Panc1 (cell line): ENCODE data around the gene SLC26A11. TPM values are rescaled to one million over a fixed set of nuclear protein-coding genes. Genes with fewer than 3 reads are reported as not detected.
A peak's percentile ranks its signal among the peaks of the same experiment; 100 is the strongest.

Experiments used
- ATAC-seq: fragments of 200-7000 bp; cut with Tn5 transposase; 2 replicates; pipeline ENCODE4 v1.9.1; 2020; ENCODE audit warnings: mild to moderate bottlenecking, moderate library complexity
- BruUV-seq: library from RNA; stranded (reverse); fragments of 400-500 nt; replicated peaks from 2 replicates; lab custom pipeline; 2021; lab: Mats Ljungman, UMichigan
- CTCF ChIA-PET: fragments of 300-600 bp; sonication (Branson Sonifier 250); formaldehyde crosslinking; loops from one replicate; lab custom pipeline; 2022; ENCODE audit warnings: antibody characterized with exemption; lab: Charles Lee
- POLR2A ChIA-PET: fragments of 300-600 bp; sonication (Branson Sonifier 250); formaldehyde crosslinking; loops from one replicate; lab custom pipeline; 2022; ENCODE audit warnings: antibody characterized with exemption; lab: Charles Lee
- DNase-seq: peaks from one replicate; pipeline ENCODE4 v3.0.0-alpha.2; 2010; ENCODE audit warnings: low read depth, low spot score
- H3K27ac ChIP-seq: 2 replicates; pipeline ENCODE4 v1.5.1; 2011; ENCODE audit warnings: mild to moderate bottlenecking, low read length, inconsistent platforms
- H3K27me3 ChIP-seq: fragments of 200-500 bp; sonication (Bioruptor generic); 2 replicates; pipeline ENCODE4 v1.6.0; 2014; ENCODE audit warnings: low read length, inconsistent platforms; ENCODE audit not compliant: control insufficient read depth, insufficient read depth
- H3K36me3 ChIP-seq: fragments of 200-500 bp; sonication (Bioruptor generic); 2 replicates; pipeline ENCODE4 v1.5.1; 2014; ENCODE audit warnings: inconsistent platforms, mild to moderate bottlenecking, low read length, moderate library complexity; ENCODE audit not compliant: control insufficient read depth, insufficient read depth
- H3K4me1 ChIP-seq: 2 replicates; pipeline ENCODE4 v1.5.1; 2011; ENCODE audit warnings: inconsistent platforms, mild to moderate bottlenecking, low read length, moderate library complexity; ENCODE audit not compliant: control insufficient read depth, insufficient read depth
- H3K4me3 ChIP-seq, 2 experiments: 2 replicates each; pipeline ENCODE4 v1.5.1; 2011 to 2012; ENCODE audit warnings: low read depth in 2 of 2, low read length in 2 of 2, mild to moderate bottlenecking in 2 of 2, inconsistent platforms in 1 of 2, moderate library complexity in 1 of 2
- H3K9me3 ChIP-seq: fragments of 200-500 bp; sonication (Bioruptor generic); 2 replicates; pipeline ENCODE4 v1.5.1; 2014; ENCODE audit warnings: low read depth, mild to moderate bottlenecking, inconsistent platforms, low read length, moderate library complexity; ENCODE audit not compliant: control insufficient read depth, insufficient read depth
- POLR2AphosphoS5 ChIP-seq: IDR thresholded peaks from 2 replicates; pipeline ENCODE4 v1.6.1; 2012; ENCODE audit warnings: mild to moderate bottlenecking, low read depth, low read length, moderate library complexity
- SIN3A ChIP-seq: IDR thresholded peaks from 2 replicates; pipeline ENCODE4 v1.6.1; 2012; ENCODE audit warnings: low read depth, mild to moderate bottlenecking, low read length, moderate library complexity, borderline replicate concordance; ENCODE audit not compliant: insufficient read depth
- TCF7L2 ChIP-seq: IDR thresholded peaks from 2 replicates; pipeline ENCODE4 v1.6.1; 2011; ENCODE audit warnings: mild to moderate bottlenecking, low read depth, low read length, inconsistent platforms
- in situ Hi-C: cut with HindIII; loops from 2 replicates; pipeline ENCODE4 v1.10.0; 2016; ENCODE audit warnings: low sequenced_read_pairs, low pct_unique_long_range_greater_than_20kb
- intact Hi-C: fragments of 100-400 bp; cut with micrococcal nuclease; formaldehyde crosslinking; loops from one replicate; pipeline ENCODE4 v1.10.0; 2022; ENCODE audit not compliant: unreplicated experiment
- total RNA-seq: library from RNA; stranded (reverse); gene quantifications from one replicate; pipeline ENCODE4 v1.2.1, GENCODE V29; 2021; ENCODE audit not compliant: unreplicated experiment
- TF ChIP-seq, protein P1 (sequence below): fragments of 450-650 bp; IDR thresholded peaks from 2 replicates; pipeline ENCODE4 v1.5.1; 2017; ENCODE audit warnings: mild to moderate bottlenecking
- TF ChIP-seq, protein P2 (sequence below), 2 experiments: IDR thresholded peaks; 2 replicates each; pipeline ENCODE4 v1.6.1; 2011 to 2012; ENCODE audit warnings: low read depth in 2 of 2, control low read depth in 1 of 2, low read length in 1 of 2, mild to moderate bottlenecking in 1 of 2, moderate library complexity in 1 of 2; ENCODE audit not compliant: insufficient read depth in 1 of 2

Gene SLC26A11
- total RNA-seq, 1 experiment from 2014 or later, result 30.9 TPM

DNA sequence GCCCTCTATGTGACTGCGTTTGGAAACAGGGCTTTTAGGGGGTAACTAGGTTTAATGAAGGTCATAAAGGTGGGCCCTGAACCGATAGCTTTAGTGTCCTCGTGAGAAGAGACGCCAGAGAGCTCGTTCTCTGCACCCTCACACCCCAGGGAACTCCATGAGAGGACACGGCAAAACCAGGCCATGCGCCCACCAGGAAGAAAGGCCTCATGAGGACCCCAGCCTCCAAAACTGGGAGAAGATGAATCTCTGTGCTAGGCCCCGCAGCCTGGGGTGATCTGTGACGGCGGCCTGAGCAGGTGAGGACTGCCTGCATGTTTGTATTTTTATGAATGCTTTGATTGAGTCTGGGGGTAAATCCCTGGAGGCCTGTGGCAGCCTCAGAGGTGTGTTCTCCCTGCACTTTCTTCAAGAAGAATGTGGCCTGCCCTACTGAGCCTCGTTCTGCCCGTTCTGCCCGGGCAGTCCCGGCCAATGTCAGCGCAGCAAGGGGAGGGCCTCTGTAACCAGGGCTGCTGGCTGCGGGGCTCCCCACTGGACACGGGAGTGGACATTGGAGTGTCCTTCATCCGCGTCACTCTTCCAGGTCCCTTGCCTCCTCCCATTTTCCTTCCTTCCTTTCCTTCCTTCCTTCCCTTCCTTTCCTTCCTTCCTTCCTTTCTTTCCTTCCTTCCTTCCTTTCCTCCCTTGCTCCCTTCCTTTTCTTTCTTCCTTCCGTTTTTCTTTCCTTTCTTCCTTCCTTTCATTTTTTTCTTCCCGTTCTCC, 33.6 kb downstream of the SLC26A11 start:
- Histone ChIP-seq H3K27ac (peak overlapping the region; percentile 98), H3K36me3 (no peaks in the 10 kb centered on the region), H3K9me3 (no peaks in the 10 kb centered on the region), H3K4me3 (no peak overlapping the region), H3K4me1 (peaks cover 56% of the 10 kb centered on the region), H3K27me3 (no peaks in the 10 kb centered on the region)
- in situ Hi-C loops (no loop called here), intact Hi-C loops (no loop called here)
- ATAC-seq (no peak), DNase-seq (no peak)
- no peak for TF ChIP-seq POLR2AphosphoS5
- TF ChIP-seq, protein P1, sequence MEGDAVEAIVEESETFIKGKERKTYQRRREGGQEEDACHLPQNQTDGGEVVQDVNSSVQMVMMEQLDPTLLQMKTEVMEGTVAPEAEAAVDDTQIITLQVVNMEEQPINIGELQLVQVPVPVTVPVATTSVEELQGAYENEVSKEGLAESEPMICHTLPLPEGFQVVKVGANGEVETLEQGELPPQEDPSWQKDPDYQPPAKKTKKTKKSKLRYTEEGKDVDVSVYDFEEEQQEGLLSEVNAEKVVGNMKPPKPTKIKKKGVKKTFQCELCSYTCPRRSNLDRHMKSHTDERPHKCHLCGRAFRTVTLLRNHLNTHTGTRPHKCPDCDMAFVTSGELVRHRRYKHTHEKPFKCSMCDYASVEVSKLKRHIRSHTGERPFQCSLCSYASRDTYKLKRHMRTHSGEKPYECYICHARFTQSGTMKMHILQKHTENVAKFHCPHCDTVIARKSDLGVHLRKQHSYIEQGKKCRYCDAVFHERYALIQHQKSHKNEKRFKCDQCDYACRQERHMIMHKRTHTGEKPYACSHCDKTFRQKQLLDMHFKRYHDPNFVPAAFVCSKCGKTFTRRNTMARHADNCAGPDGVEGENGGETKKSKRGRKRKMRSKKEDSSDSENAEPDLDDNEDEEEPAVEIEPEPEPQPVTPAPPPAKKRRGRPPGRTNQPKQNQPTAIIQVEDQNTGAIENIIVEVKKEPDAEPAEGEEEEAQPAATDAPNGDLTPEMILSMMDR, result no peak
- TF ChIP-seq SIN3A, result no peak
- TF ChIP-seq TCF7L2, result no peak
- TF ChIP-seq, protein P2, sequence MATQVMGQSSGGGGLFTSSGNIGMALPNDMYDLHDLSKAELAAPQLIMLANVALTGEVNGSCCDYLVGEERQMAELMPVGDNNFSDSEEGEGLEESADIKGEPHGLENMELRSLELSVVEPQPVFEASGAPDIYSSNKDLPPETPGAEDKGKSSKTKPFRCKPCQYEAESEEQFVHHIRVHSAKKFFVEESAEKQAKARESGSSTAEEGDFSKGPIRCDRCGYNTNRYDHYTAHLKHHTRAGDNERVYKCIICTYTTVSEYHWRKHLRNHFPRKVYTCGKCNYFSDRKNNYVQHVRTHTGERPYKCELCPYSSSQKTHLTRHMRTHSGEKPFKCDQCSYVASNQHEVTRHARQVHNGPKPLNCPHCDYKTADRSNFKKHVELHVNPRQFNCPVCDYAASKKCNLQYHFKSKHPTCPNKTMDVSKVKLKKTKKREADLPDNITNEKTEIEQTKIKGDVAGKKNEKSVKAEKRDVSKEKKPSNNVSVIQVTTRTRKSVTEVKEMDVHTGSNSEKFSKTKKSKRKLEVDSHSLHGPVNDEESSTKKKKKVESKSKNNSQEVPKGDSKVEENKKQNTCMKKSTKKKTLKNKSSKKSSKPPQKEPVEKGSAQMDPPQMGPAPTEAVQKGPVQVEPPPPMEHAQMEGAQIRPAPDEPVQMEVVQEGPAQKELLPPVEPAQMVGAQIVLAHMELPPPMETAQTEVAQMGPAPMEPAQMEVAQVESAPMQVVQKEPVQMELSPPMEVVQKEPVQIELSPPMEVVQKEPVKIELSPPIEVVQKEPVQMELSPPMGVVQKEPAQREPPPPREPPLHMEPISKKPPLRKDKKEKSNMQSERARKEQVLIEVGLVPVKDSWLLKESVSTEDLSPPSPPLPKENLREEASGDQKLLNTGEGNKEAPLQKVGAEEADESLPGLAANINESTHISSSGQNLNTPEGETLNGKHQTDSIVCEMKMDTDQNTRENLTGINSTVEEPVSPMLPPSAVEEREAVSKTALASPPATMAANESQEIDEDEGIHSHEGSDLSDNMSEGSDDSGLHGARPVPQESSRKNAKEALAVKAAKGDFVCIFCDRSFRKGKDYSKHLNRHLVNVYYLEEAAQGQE (IDR thresholded peaks at IDR 0.05; ENCODE audit: insufficient read depth in 1 of 2, low read depth in 2 of 2, low read length in 1 of 2), result no peak
- POLR2A ChIA-PET, result interaction anchor here (0.6 kb wide), 1 partner anchor 25 kb away, joined by 3 read pairs; no protein-coding TSS in a partner anchor
- CTCF ChIA-PET, result no interaction called here
- BruUV-seq, result no TSS peak

- TF ChIP-seq POLR2AphosphoS5, result peak; percentile 93
- TF ChIP-seq SIN3A, result no peak
- DNase-seq, result peak; percentile 80
- CTCF ChIA-PET, result no interaction called here
- Histone ChIP-seq H3K27me3 (no peaks in the 10 kb centered on the region), H3K4me3 (peak overlapping the region in 1 of 2 experiments; percentile 31; a peak in 2 of 4 replicates), H3K9me3 (no peaks in the 10 kb centered on the region), H3K36me3 (no peaks in the 10 kb centered on the region), H3K27ac (peak overlapping the region; percentile 98), H3K4me1 (peaks cover 64% of the 10 kb centered on the region)
- BruUV-seq, result no TSS peak
- intact Hi-C loops, result no loop called here
- peak; percentile 90 for ATAC-seq
- POLR2A ChIA-PET, result interaction anchor here (0.6 kb wide), 2 partner anchors 14 to 36 kb away, joined by 8 to 19 read pairs; no protein-coding TSS in a partner anchor
- in situ Hi-C loops, result no loop called here
Measured at GRCh38 chr17:80254396-80255251, 34.4 kb downstream of the SLC26A11 start.
